ENCODE measurements around the gene CA10.

CA10 gene

GRCh38 chr17:51767287-51767686, 391.2 kb downstream of the CA10 start:
- ATAC-seq: no peak
- no peak for DNase-seq

GRCh38 chr17:51765282-51766135, 393.0 kb downstream of the CA10 start:
- ATAC-seq (no peak), DNase-seq (no peak)

- peak; percentile 21 for DNase-seq
Observed at GRCh38 chr17:51764387-51764971, 394.0 kb downstream of the CA10 start.

GRCh38 chr17:51763058-51763457, 395.5 kb downstream of the CA10 start:
- DNase-seq (no peak), ATAC-seq (no peak)

More at GRCh38 chr17:51764387-51764971, 394.0 kb downstream of the CA10 start:
- peak; percentile 86 for ATAC-seq

- ATAC-seq (no peak), DNase-seq (no peak)
Observed at GRCh38 chr17:51761105-51761504, 397.4 kb downstream of the CA10 start.

GRCh38 chr17:51759260-51759659, 399.3 kb downstream of the CA10 start:
- DNase-seq: no peak

GRCh38 chr17:51751072-51751471, 407.4 kb downstream of the CA10 start:
- ATAC-seq: no peak
- no peak for DNase-seq

More at GRCh38 chr17:51759260-51759659, 399.3 kb downstream of the CA10 start:
- no peak for ATAC-seq

GRCh38 chr17:51748749-51749604, 409.5 kb downstream of the CA10 start:
- no peak for DNase-seq
- peak; percentile 61 for ATAC-seq

GRCh38 chr17:51746421-51746820, 412.1 kb downstream of the CA10 start:
- DNase-seq (no peak), ATAC-seq (no peak)

- ATAC-seq (no peak), DNase-seq (no peak)
Observed at GRCh38 chr17:51745993-51746392, 412.5 kb downstream of the CA10 start.

GRCh38 chr17:51743477-51743876, 415.0 kb downstream of the CA10 start:
- DNase-seq: no peak
- ATAC-seq: no peak

GRCh38 chr17:51742571-51742970, 415.9 kb downstream of the CA10 start:
- DNase-seq: no peak
- ATAC-seq: no peak

- no peak for ATAC-seq
Observed at GRCh38 chr17:51741458-51741857, 417.1 kb downstream of the CA10 start.

GRCh38 chr17:51740531-51740930, 418.0 kb downstream of the CA10 start:
- no peak for DNase-seq
- no peak for ATAC-seq

More at GRCh38 chr17:51741458-51741857, 417.1 kb downstream of the CA10 start:
- DNase-seq: no peak

GRCh38 chr17:51739245-51739886, 419.1 kb downstream of the CA10 start:
- ATAC-seq: no peak

GRCh38 chr17:51736356-51736755, 422.2 kb downstream of the CA10 start:
- no peak for DNase-seq
- no peak for ATAC-seq

More at GRCh38 chr17:51739245-51739886, 419.1 kb downstream of the CA10 start:
- DNase-seq: no peak

GRCh38 chr17:51734976-51735375, 423.5 kb downstream of the CA10 start:
- no peak for ATAC-seq
- no peak for DNase-seq

- DNase-seq (peak; percentile 22), ATAC-seq (no peak)
Observed at GRCh38 chr17:51734462-51734861, 424.1 kb downstream of the CA10 start.

GRCh38 chr17:51733166-51733565, 425.3 kb downstream of the CA10 start:
- DNase-seq (no peak), ATAC-seq (no peak)

- no peak for DNase-seq
- no peak for ATAC-seq
Observed at GRCh38 chr17:51731941-51732722, 426.4 kb downstream of the CA10 start.
